Measurements from ENCODE around the gene GLT6D1. TPM values are rescaled to one million over a fixed set of nuclear protein-coding genes. Genes with fewer than 3 reads are reported as not detected.

Gene GLT6D1
- total RNA-seq, 5 donors from 2014 or later (not counting 1 experiment from before 2014, with no cell fraction given): not detected

- Mint-ChIP-seq H3K4me3 (no peak overlapping the region), H3K36me3 (no peaks in the 10 kb centered on the region), H3K27me3 (peaks cover 6 to 12% of the 10 kb centered on the region in 2 donors), H3K27ac (no peak overlapping the region), H3K9me3 (peaks cover 10 to 27% (median 24%) of the 10 kb centered on the region in 3 donors), H3K4me1 (no peaks in the 10 kb centered on the region)
- ATAC-seq (replicated peaks in 1 of 4) (no peak), DNase-seq (no peak)
- Histone ChIP-seq H3K4me3 (ENCODE audit: control insufficient read depth in 1 of 2, extremely low read depth in 1 of 2, low read length in 1 of 2) (no peak overlapping the region), H3K4me1 (ENCODE audit: control insufficient read depth in 1 of 2, extremely low read depth in 1 of 2, insufficient read depth in 2 of 2, low read length in 2 of 2) (no peaks in the 10 kb centered on the region), H3K36me3 (ENCODE audit: control insufficient read depth in 2 of 2, extremely low read depth in 1 of 2, insufficient read depth in 1 of 2, low read length in 1 of 2) (no peaks in the 10 kb centered on the region), H3K9me3 (peaks cover 2% of the 10 kb centered on the region), H3K27me3 (replicated peaks in 1 of 2; ENCODE audit: control insufficient read depth in 2 of 2, extremely low read depth in 1 of 2, insufficient read depth in 2 of 2, low read length in 1 of 2) (peaks cover 0 to 3% of the 10 kb centered on the region in 2 experiments), H3K27ac (ENCODE audit: low read length) (no peak overlapping the region)
- ChIA-PET CTCF (no interaction called here), POLR2A (no interaction called here)
- WGBS (ENCODE audit: insufficient coverage): 94% methylated on average over 14 of the region's 17 CpGs
Observed at GRCh38 chr9:135650408-135650807, 11.1 kb upstream of the GLT6D1 start.

- no peak overlapping the region for H3K4me3 ChIP-seq (ENCODE audit: control insufficient read depth in 1 of 2, extremely low read depth in 1 of 2, low read length in 1 of 2)
- POLR2A ChIA-PET: no interaction called here
- Mint-ChIP-seq H3K9me3 (peaks cover 16 to 36% (median 33%) of the 10 kb centered on the region in 3 donors), H3K27ac (no peak overlapping the region), H3K4me3 (no peak overlapping the region), H3K36me3 (no peaks in the 10 kb centered on the region), H3K27me3 (peaks cover 0 to 4% of the 10 kb centered on the region in 2 donors), H3K4me1 (no peaks in the 10 kb centered on the region)
- ATAC-seq (replicated peaks in 1 of 4): no peak
- no CpG with 5 or more reads among the region's 2 CpGs for WGBS (ENCODE audit: insufficient coverage)
- CTCF ChIA-PET: no interaction called here
- no peak overlapping the region for H3K27ac ChIP-seq (ENCODE audit: low read length)
- peaks cover 2% of the 10 kb centered on the region for H3K9me3 ChIP-seq
- DNase-seq: no peak
- H3K36me3 ChIP-seq (ENCODE audit: control insufficient read depth in 2 of 2, extremely low read depth in 1 of 2, insufficient read depth in 1 of 2, low read length in 1 of 2): no peaks in the 10 kb centered on the region
- no peaks in the 10 kb centered on the region for H3K27me3 ChIP-seq (replicated peaks in 1 of 2; ENCODE audit: control insufficient read depth in 2 of 2, extremely low read depth in 1 of 2, insufficient read depth in 2 of 2, low read length in 1 of 2)
- H3K4me1 ChIP-seq (ENCODE audit: control insufficient read depth in 1 of 2, extremely low read depth in 1 of 2, insufficient read depth in 2 of 2, low read length in 2 of 2): no peaks in the 10 kb centered on the region
Observed at GRCh38 chr9:135649508-135649907, 10.2 kb upstream of the GLT6D1 start.

- Histone ChIP-seq H3K4me1 (ENCODE audit: control insufficient read depth in 1 of 2, extremely low read depth in 1 of 2, insufficient read depth in 2 of 2, low read length in 2 of 2) (no peaks in the 10 kb centered on the region), H3K9me3 (peaks cover 2% of the 10 kb centered on the region), H3K4me3 (ENCODE audit: control insufficient read depth in 1 of 2, extremely low read depth in 1 of 2, low read length in 1 of 2) (no peak overlapping the region), H3K27me3 (replicated peaks in 1 of 2; ENCODE audit: control insufficient read depth in 2 of 2, extremely low read depth in 1 of 2, insufficient read depth in 2 of 2, low read length in 1 of 2) (no peaks in the 10 kb centered on the region), H3K36me3 (ENCODE audit: control insufficient read depth in 2 of 2, extremely low read depth in 1 of 2, insufficient read depth in 1 of 2, low read length in 1 of 2) (no peaks in the 10 kb centered on the region), H3K27ac (ENCODE audit: low read length) (no peak overlapping the region)
- ATAC-seq (replicated peaks in 1 of 4) (no peak), DNase-seq (no peak)
- CTCF ChIA-PET: no interaction called here
- 64% methylated on average over 7 of the region's 10 CpGs for WGBS (ENCODE audit: insufficient coverage)
- Mint-ChIP-seq H3K4me3 (no peak overlapping the region), H3K4me1 (no peaks in the 10 kb centered on the region), H3K27ac (no peak overlapping the region), H3K27me3 (no peaks in the 10 kb centered on the region), H3K9me3 (peaks cover 18 to 41% (median 39%) of the 10 kb centered on the region in 3 donors), H3K36me3 (no peaks in the 10 kb centered on the region)
- POLR2A ChIA-PET: no interaction called here
Observed at GRCh38 chr9:135648494-135649410, 9.4 kb upstream of the GLT6D1 start.

DNA sequence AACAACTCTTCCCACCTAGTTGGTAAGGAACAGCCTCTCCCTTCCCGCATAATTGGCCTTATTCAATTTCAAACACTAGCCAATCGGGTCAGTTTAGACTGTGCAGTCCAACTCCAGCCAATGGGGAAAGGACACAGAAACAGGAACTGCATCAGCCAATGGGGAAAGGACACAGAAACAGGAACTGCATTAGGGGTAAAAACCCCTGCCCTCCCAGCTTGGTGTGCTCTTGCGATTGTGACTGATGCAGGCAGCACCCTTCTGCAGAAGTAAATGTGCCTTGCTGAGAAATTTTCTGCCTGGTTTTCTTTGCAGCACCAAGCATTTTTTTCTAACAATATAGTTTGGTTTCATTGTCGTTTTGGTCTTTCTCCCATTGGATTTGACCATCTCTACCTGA lies 8.5 kb upstream of the GLT6D1 start:
- H3K4me3 Mint-ChIP-seq: no peak overlapping the region

GRCh38 chr9:135644631-135645218 lies 5.4 kb upstream of the GLT6D1 start:
- no peak overlapping the region for H3K27ac Mint-ChIP-seq
- H3K4me3 Mint-ChIP-seq: no peak overlapping the region
- no peaks in the 10 kb centered on the region for H3K36me3 Mint-ChIP-seq
- CTCF ChIA-PET: no interaction called here
- DNase-seq (no peak), ATAC-seq (replicated peaks in 1 of 4) (no peak)
- no peaks in the 10 kb centered on the region for H3K4me1 ChIP-seq (ENCODE audit: control insufficient read depth in 1 of 2, extremely low read depth in 1 of 2, insufficient read depth in 2 of 2, low read length in 2 of 2)
- POLR2A ChIA-PET: no interaction called here
- peaks cover 0 to 8% of the 10 kb centered on the region in 2 experiments for H3K27me3 ChIP-seq (replicated peaks in 1 of 2; ENCODE audit: control insufficient read depth in 2 of 2, extremely low read depth in 1 of 2, insufficient read depth in 2 of 2, low read length in 1 of 2)
- H3K9me3 ChIP-seq: peaks cover 2% of the 10 kb centered on the region
- H3K4me1 Mint-ChIP-seq: no peaks in the 10 kb centered on the region
- H3K9me3 Mint-ChIP-seq: peaks cover 24 to 48% (median 46%) of the 10 kb centered on the region in 3 donors
- no peak overlapping the region for H3K4me3 ChIP-seq (ENCODE audit: control insufficient read depth in 1 of 2, extremely low read depth in 1 of 2, low read length in 1 of 2)
- no peak overlapping the region for H3K27ac ChIP-seq (ENCODE audit: low read length)
- H3K36me3 ChIP-seq (ENCODE audit: control insufficient read depth in 2 of 2, extremely low read depth in 1 of 2, insufficient read depth in 1 of 2, low read length in 1 of 2): no peaks in the 10 kb centered on the region
- H3K27me3 Mint-ChIP-seq: peaks cover 12 to 15% of the 10 kb centered on the region in 2 donors
- WGBS (ENCODE audit: insufficient coverage): 80% methylated on average over 5 of the region's 5 CpGs

More for the DNA sequence above, 8.5 kb upstream of the GLT6D1 start:
- Histone ChIP-seq H3K27me3 (replicated peaks in 1 of 2; ENCODE audit: control insufficient read depth in 2 of 2, extremely low read depth in 1 of 2, insufficient read depth in 2 of 2, low read length in 1 of 2) (peaks cover 0 to 3% of the 10 kb centered on the region in 2 experiments), H3K36me3 (ENCODE audit: control insufficient read depth in 2 of 2, extremely low read depth in 1 of 2, insufficient read depth in 1 of 2, low read length in 1 of 2) (no peaks in the 10 kb centered on the region), H3K4me3 (ENCODE audit: control insufficient read depth in 1 of 2, extremely low read depth in 1 of 2, low read length in 1 of 2) (no peak overlapping the region), H3K4me1 (ENCODE audit: control insufficient read depth in 1 of 2, extremely low read depth in 1 of 2, insufficient read depth in 2 of 2, low read length in 2 of 2) (no peaks in the 10 kb centered on the region), H3K27ac (ENCODE audit: low read length) (no peak overlapping the region), H3K9me3 (peaks cover 2% of the 10 kb centered on the region)
- no peak for DNase-seq
- H3K9me3 Mint-ChIP-seq: peaks cover 25 to 49% (median 46%) of the 10 kb centered on the region in 3 donors
- ChIA-PET POLR2A (no interaction called here), CTCF (no interaction called here)
- 100% methylated on average over 1 of the region's 4 CpGs for WGBS (ENCODE audit: insufficient coverage)
- H3K4me1 Mint-ChIP-seq: no peaks in the 10 kb centered on the region
- no peak for ATAC-seq (replicated peaks in 1 of 4)
- H3K36me3 Mint-ChIP-seq: no peaks in the 10 kb centered on the region
- H3K27ac Mint-ChIP-seq: no peak overlapping the region
- H3K27me3 Mint-ChIP-seq: peaks cover 0 to 2% of the 10 kb centered on the region in 2 donors

GRCh38 chr9:135641745-135642144 lies 2.4 kb upstream of the GLT6D1 start:
- Mint-ChIP-seq H3K4me3 (no peak overlapping the region), H3K27me3 (peaks cover 25 to 29% of the 10 kb centered on the region in 2 donors), H3K9me3 (peaks cover 21 to 27% (median 25%) of the 10 kb centered on the region in 3 donors), H3K4me1 (no peaks in the 10 kb centered on the region), H3K36me3 (no peaks in the 10 kb centered on the region), H3K27ac (no peak overlapping the region)
- Histone ChIP-seq H3K27ac (ENCODE audit: low read length) (no peak overlapping the region), H3K36me3 (ENCODE audit: control insufficient read depth in 2 of 2, extremely low read depth in 1 of 2, insufficient read depth in 1 of 2, low read length in 1 of 2) (no peaks in the 10 kb centered on the region), H3K4me3 (ENCODE audit: control insufficient read depth in 1 of 2, extremely low read depth in 1 of 2, low read length in 1 of 2) (no peak overlapping the region), H3K27me3 (replicated peaks in 1 of 2; ENCODE audit: control insufficient read depth in 2 of 2, extremely low read depth in 1 of 2, insufficient read depth in 2 of 2, low read length in 1 of 2) (peaks cover 0 to 9% of the 10 kb centered on the region in 2 experiments), H3K9me3 (no peaks in the 10 kb centered on the region), H3K4me1 (ENCODE audit: control insufficient read depth in 1 of 2, extremely low read depth in 1 of 2, insufficient read depth in 2 of 2, low read length in 2 of 2) (no peaks in the 10 kb centered on the region)
- CTCF ChIA-PET: no interaction called here
- POLR2A ChIA-PET: no interaction called here
- no peak for DNase-seq
- ATAC-seq (replicated peaks in 1 of 4): no peak
- WGBS (ENCODE audit: insufficient coverage): 100% methylated on average over 1 of the region's 8 CpGs
